Kidney (tissue), 14 donors: Measurements from ENCODE around the gene CEMIP. TPM values are rescaled to one million over a fixed set of nuclear protein-coding genes. Genes with fewer than 3 reads are reported as not detected.

Experiments used
- DNase-seq, 5 donors: peaks; one replicate each; pipeline ENCODE4 v3.0.0-alpha.2; 2013 to 2020
- FAIRE-seq: peaks from 2 replicates; lab custom pipeline; 2012; peaks lifted over from hg19 to GRCh38; lab: Jason Lieb, UNC
- H3K27ac ChIP-seq, 2 donors: one replicate each; pipeline ENCODE4 v1.7.0; 2013; ENCODE audit warnings: low read depth in 2 of 2, low read length in 2 of 2, inconsistent platforms in 1 of 2
- H3K27me3 ChIP-seq: one replicate; pipeline ENCODE4 v1.7.1; 2013; ENCODE audit warnings: low read length, inconsistent platforms; ENCODE audit not compliant: control insufficient read depth, insufficient read depth
- H3K36me3 ChIP-seq, 3 donors: one replicate each; pipeline versions ENCODE4 v1.7.0 to v1.7.1; 2013; ENCODE audit warnings: low read length in 3 of 3, control low read depth in 1 of 3, inconsistent platforms in 1 of 3; ENCODE audit not compliant: insufficient read depth in 3 of 3, control insufficient read depth in 2 of 3
- H3K4me1 ChIP-seq, 3 donors: one replicate each; pipeline versions ENCODE4 v1.7.0 to v1.7.1; 2013; ENCODE audit warnings: low read length in 3 of 3, inconsistent platforms in 1 of 3, low read depth in 1 of 3; ENCODE audit not compliant: control insufficient read depth in 2 of 3, insufficient read depth in 2 of 3
- H3K4me3 ChIP-seq, 3 donors: one replicate each; pipeline versions ENCODE4 v1.7.0 to v1.8.1; 2013; ENCODE audit warnings: low read length in 3 of 3, control low read depth in 1 of 3, inconsistent platforms in 1 of 3
- H3K9ac ChIP-seq, 3 donors: one replicate each; pipeline versions ENCODE4 v1.7.0 to v1.7.1; 2013; ENCODE audit warnings: low read length in 3 of 3, control low read depth in 1 of 3, inconsistent platforms in 1 of 3
- H3K9me3 ChIP-seq, 3 donors: one replicate each; pipeline versions ENCODE4 v1.7.0 to v1.7.1; 2013; ENCODE audit warnings: low read length in 3 of 3, control low read depth in 1 of 3, inconsistent platforms in 1 of 3; ENCODE audit not compliant: control insufficient read depth in 2 of 3, insufficient read depth in 1 of 3
- CTCF ChIP-seq: IDR thresholded peaks from 3 replicates; pipeline ENCODE4 v1.5.1; 2012; ENCODE audit warnings: mild to moderate bottlenecking, moderate library complexity, borderline replicate concordance; ENCODE audit not compliant: insufficient read depth; ENCODE audit errors: extremely low read depth
- intact Hi-C: fragments of 100-400 bp; cut with DNase I; formaldehyde crosslinking; loops from one replicate; pipeline ENCODE4 v1.11.1; 2022
- polyA plus RNA-seq: library from polyadenylated mRNA; stranded (reverse); fragments of 350-450 nt; fragmentation: Illumina TruSeq; extraction: RNeasy Lipid Tissue Mini Kit (QIAGEN cat#74804); gene quantifications from one replicate; pipeline ENCODE4 v1.2.3, GENCODE V29; 2014; ENCODE audit warnings: low read depth, low replicate concordance; ENCODE audit not compliant: insufficient read depth
- total RNA-seq: library from RNA; stranded (reverse); fragmentation: NEBNext Ultra II Directional; extraction: Animal tissue kit (Norgen Biotek cat#: 25700); gene quantifications from one replicate; pipeline ENCODE4 v1.2.1, GENCODE V29; 2021
- donor health status: control.
- donor health status: control.
- donor health status: control.
- donor health status: control.
- donor health status: control.
- donor health status: DM: yes; HTN: yes; CAD: no.
- donor health status: Normal renal cell carcinoma (clear cell type).

CEMIP gene
- total and polyA plus RNA-seq, 2 donors from 2014 or later: 0.11 to 0.57 TPM

- H3K9me3 ChIP-seq: no peaks in the 10 kb centered on the region
- no peak overlapping the region for H3K27ac ChIP-seq
- no peak overlapping the region for H3K4me3 ChIP-seq
- H3K9ac ChIP-seq: no peak overlapping the region
- no peaks in the 10 kb centered on the region for H3K27me3 ChIP-seq
- no peak for FAIRE-seq
- DNase-seq: peak in 1 of 5 donors; percentile 5
- TF ChIP-seq CTCF: no peak
- no peaks in the 10 kb centered on the region for H3K36me3 ChIP-seq
- H3K4me1 ChIP-seq: peaks cover 0 to 2% (median 0%) of the 10 kb centered on the region in 3 donors
- intact Hi-C loops: no loop called here
These were observed 73.5 kb downstream of the CEMIP start for GRCh38 chr15:80852676-80853075.

- Histone ChIP-seq H3K4me1 (peaks cover 0 to 2% (median 0%) of the 10 kb centered on the region in 3 donors), H3K27ac (no peak overlapping the region), H3K4me3 (no peak overlapping the region), H3K9ac (no peak overlapping the region), H3K27me3 (no peaks in the 10 kb centered on the region), H3K36me3 (no peaks in the 10 kb centered on the region), H3K9me3 (no peaks in the 10 kb centered on the region)
- DNase-seq: peak in 1 of 5 donors; percentile 47
- TF ChIP-seq CTCF: no peak
- intact Hi-C loops: no loop called here
- no peak for FAIRE-seq
These were observed 74.9 kb downstream of the CEMIP start for GRCh38 chr15:80854104-80854503.

GRCh38 chr15:80855206-80855605 is 76.0 kb downstream of the CEMIP start:
- FAIRE-seq (no peak), DNase-seq (peak in 1 of 5 donors; percentile 12)
- Histone ChIP-seq H3K9me3 (no peaks in the 10 kb centered on the region), H3K4me3 (no peak overlapping the region), H3K27ac (no peak overlapping the region), H3K27me3 (no peaks in the 10 kb centered on the region), H3K9ac (no peak overlapping the region), H3K4me1 (peaks cover 0 to 2% (median 0%) of the 10 kb centered on the region in 3 donors), H3K36me3 (no peaks in the 10 kb centered on the region)
- TF ChIP-seq CTCF: no peak
- intact Hi-C loops: no loop called here

GRCh38 chr15:80856400-80856799 is 77.2 kb downstream of the CEMIP start:
- FAIRE-seq: no peak
- TF ChIP-seq CTCF: no peak

More at GRCh38 chr15:80856400-80856799, 77.2 kb downstream of the CEMIP start:
- H3K4me1 ChIP-seq: peaks cover 0 to 2% (median 0%) of the 10 kb centered on the region in 3 donors
- DNase-seq: peak in 1 of 5 donors; percentile 33
- H3K27me3 ChIP-seq: no peaks in the 10 kb centered on the region
- no peak overlapping the region for H3K9ac ChIP-seq
- H3K36me3 ChIP-seq: no peaks in the 10 kb centered on the region
- H3K27ac ChIP-seq: no peak overlapping the region
- H3K9me3 ChIP-seq: no peaks in the 10 kb centered on the region
- intact Hi-C loops: no loop called here
- no peak overlapping the region for H3K4me3 ChIP-seq
